HG03064 (cell line): ENCODE data around the gene ANKUB1.
A peak's percentile ranks its signal among the peaks of the same experiment; 100 is the strongest.

Source experiments
- ATAC-seq: cut with Tn5 transposase; IDR thresholded peaks from one replicate; pipeline ENCODE4 v1.9.1; 2021; ENCODE audit warnings: low read depth; ENCODE audit not compliant: unreplicated experiment

Gene ANKUB1

DNA sequence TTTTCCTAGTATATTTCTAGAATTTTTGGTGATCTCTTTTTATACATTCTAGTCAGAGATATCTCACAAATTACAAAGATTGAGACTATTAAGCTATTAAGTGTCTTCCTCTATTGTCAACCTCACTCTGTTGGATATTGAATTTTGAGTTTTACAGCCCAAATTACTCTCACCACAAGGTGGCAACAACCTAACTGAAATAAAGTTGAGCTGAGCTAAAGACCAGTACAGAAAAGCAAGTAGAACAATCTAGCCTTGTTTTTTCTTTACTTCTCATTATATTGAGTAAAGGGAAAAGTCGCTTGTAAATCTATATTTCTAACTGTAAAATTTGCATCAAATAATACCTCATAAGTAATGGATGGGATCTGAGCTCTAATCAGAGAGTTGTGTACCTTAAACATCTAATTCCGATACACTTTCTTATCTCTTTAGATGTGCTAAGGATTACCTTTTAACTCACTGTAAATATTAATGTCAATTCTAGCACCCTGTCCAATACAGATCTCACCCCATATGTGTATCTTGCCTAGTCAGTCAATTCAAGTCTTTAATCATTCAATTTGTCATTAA, 26.5 kb downstream of the ANKUB1 start:
- ATAC-seq: no peak

DNA sequence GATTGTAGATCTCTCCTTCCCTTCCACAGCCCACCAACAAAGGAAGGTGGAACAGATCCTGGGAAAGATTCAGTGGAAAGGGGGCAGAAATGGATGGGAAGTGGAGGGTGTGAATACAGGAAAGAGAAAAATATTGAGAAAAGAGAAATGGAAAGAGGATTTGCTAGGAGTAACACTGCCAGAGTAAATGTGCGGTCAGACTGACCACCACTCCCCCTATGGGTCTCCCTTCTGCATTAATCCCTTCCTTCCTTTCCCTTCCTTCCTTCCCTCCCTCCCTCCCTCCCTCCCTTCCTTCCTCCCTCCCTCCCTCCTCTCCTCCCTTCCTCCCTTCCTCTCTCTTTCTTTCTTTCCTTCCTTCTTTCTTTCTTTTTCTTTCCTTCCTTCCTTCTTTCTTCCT, 28.1 kb downstream of the ANKUB1 start:
- no peak for ATAC-seq

DNA sequence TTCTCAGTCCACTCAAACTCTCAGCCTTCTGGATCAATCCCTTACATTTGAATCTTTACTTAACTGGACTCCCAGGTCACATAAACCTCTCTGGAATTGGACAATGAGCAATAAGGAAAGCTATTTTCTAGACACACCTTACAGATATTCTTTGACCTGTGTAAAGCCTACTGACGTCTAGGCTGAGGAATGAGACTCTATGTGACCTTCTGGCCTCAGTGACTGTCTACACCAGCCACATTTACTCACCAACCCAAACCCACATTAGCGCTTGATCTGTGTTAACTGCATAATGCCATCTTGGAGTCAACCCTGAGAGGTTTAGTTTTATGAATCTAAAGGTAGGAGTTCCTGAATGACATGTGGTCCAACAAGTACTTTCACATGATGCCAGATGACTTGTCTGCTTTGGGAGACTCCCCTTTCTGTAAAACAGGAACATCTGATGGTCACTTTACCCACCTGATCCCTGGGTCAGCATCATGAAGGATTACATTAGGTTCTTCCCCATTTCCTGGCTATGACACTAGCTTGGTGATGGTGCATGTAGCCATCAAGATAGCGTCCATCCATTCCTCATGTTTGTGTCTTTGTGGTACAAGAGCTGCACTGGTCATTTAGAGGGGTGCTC, 28.7 kb downstream of the ANKUB1 start:
- no peak for ATAC-seq

DNA sequence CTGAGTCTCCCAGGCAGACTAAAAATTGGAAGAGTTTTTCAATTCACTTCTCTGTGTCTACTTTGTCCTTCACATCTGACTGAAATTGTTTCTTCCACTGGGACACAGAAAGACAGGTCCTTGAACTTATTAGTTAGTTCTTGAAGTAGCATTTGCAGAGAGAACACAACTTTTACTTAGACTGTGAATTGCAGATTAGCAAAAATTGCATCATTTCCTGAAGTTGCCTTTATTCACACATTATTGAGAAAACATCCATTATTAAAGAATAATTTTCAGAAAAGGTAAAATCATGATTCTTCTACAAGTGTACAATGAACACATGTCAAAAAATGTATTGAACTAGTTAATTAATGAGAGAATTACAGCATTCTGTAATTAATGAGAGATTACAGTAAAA, 38.6 kb downstream of the ANKUB1 start:
- ATAC-seq: no peak

DNA sequence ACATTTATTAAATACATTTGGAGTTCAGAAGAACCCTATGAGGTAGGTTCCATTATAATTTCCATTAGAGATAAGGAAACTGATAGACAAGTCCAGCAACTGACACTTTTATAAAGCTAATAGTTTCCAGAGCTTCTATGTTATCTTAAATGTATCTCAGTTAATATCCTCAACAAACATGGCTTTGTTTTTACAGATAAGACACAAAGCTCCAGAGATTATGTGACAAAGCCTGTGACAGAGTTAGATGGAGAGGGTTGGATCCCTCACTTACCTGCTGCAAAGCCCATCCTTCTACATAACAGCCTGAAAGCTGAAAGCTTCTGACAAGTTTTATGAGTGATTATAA, 39.6 kb downstream of the ANKUB1 start:
- ATAC-seq: no peak

- peak; percentile 95 for ATAC-seq
Measured at GRCh38 chr3:149752051-149752787, 40.1 kb downstream of the ANKUB1 start, which contains the start of gene COMMD2. Gene COMMD2, minus strand, starts transcription at chr3:149752489. Its CDS starts 45 bp downstream, at chr3:149752444.

- no peak for ATAC-seq
Measured at GRCh38 chr3:149751551-149751950, 40.8 kb downstream of the ANKUB1 start.

- no peak for ATAC-seq
Measured at GRCh38 chr3:149744606-149745005, 47.7 kb downstream of the ANKUB1 start.

GRCh38 chr3:149744151-149744550, 48.2 kb downstream of the ANKUB1 start:
- ATAC-seq: no peak

DNA sequence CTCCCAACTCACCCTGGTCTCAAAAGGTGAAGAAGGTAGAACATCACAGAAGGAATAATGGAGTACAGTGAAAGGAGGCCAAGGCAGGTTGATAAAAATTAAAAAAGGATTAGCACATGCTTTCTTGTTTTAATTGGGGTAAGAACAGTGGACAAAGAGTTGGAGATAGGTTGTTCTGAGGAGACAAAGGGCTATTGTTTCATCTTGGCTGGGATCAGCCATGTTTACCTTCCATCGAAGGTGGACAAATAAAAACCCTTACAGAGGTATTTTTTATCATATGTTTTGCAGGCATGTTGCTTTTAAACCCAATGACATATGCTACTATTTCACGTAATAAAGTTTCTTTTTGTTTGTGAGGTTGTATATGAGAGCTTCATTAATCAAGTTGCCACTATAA, 53.0 kb downstream of the ANKUB1 start:
- ATAC-seq: no peak

GRCh38 chr3:149738876-149739275, 53.5 kb downstream of the ANKUB1 start:
- no peak for ATAC-seq

DNA sequence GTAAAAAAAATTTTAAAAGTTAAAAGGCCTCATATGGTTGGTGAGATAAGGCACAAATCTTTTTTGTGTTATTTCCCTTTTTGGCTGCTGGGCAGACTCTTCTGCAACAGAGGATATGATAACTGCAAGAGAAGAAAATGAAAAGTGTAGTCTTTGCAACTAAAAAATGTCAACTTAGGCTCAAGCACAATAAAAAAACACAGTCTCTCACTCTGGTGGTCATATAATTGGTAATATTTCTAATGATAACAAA, 55.5 kb downstream of the ANKUB1 start:
- ATAC-seq: no peak

DNA sequence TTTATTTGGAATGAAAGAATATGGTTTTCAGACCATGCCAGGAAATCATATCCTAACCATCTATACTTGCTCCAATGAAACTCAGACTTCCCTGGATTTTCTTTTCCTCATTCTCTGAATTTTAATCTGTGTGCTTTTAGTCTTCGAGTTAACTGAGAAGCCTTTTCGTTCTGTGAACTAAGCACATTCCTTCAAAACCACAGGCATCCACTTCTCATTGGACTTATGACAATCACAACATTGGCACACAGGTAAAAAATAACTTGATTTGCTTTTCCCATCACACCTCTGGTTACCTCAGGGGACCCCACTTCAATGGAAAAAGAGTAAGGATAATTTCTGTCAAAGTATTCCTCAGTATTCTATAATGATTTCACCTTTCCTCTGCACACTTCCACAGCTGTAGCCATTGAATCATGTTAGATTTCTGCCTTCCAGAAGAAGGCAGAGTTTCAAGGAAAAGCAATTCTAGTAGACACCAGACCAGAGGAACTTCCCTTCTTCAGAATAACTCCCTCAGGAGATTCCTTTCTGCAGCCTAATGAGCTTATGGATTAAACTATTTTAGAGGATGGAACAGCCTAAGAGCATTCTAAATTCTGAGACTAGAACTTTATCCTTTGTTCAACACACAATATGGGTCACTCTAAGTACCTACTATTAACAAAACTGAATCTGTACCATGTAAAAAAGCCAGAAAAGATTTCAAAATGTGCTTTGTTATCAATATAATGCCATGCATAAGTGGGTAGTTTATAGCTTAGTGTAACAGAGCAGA, 56.0 kb downstream of the ANKUB1 start:
- ATAC-seq: no peak

DNA sequence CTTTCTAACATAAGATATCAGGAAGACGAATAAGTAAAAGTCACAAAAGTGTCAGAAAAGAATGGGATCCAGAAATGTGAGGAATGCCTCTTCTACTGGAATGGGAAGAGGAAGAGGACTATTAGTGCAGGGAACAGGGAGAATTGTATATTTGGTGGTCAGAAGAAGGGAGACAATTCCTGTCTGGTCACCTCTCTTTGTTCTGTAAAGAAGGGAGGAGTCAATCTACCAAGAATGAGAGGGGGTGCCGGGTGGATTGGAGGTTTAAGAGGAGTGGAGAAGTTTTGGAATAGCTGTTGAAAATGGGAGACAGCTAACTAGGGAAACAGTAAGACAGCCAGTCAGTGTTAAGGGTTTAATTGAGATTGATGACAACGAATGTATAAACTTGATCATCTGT, 60.1 kb downstream of the ANKUB1 start:
- ATAC-seq: no peak

DNA sequence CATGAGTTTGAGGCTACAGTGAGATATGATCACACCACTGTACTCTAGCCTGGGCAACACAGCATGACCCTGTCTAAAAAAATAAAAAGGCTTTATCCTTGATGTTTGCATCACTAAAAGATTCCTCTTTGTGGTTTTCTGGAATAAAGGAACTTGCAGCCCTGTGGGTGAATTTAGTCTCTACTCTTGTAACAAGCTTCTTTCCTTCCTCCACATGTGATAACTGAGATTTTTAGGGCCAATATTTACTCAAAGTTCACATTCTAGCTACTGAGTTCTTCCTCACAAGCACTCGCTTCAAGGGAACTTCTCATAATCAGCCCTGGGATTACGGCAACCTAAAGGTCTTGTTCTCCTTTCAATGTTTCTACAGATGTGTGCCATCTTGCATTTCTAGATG, 64.7 kb downstream of the ANKUB1 start:
- no peak for ATAC-seq

DNA sequence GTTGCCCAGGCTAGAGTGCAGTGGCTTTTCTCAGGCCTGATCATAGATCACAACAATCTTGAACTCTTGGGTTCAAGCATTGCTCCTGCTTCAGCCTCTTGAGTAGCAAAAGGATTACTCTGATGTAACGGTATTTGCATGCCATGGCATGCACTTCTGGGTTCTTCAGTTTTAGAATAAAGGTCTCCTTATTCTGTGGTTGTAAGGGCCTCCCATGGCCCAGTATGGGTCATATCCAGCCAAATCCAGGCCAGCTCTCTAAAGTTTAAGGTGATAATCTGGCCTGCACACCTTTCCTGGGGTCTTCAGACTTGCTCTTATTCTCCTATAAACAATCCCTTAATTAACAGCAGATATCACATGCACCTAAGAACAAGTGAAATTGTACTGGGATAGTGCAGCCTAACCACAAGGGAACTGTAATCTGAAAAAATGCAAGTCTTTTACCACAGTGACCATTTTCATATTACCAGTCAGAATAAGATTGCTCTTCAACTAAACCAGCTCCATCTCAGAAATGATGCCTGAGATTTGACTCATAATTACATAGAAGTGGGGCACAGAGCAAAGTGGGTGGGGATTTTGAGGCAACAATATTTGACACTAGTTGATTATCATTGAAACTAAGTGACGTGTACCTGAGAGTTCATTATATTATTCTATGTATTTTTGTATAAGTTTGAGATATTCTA, 65.5 kb downstream of the ANKUB1 start:
- ATAC-seq: peak; percentile 93

DNA sequence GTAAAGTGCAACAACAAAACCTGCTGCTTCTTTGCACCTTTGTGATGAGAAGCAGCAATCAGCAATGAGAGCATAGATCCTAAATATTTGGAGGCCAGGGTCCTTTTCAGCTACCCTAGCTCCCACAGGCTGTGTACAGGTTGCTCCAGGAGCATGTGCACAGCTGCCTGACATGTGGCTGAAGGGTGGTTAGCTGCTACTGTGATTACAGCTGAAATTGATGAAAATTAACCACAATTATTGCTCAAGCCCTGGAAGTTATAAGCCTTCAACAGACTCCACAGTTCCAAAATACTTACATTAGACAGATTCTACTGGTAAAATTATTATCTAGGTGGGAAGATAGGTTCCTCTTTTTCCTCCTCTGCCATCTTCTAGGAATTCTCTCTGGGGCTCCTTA, 68.6 kb downstream of the ANKUB1 start:
- ATAC-seq: no peak

GRCh38 chr3:149720918-149721317, 71.4 kb downstream of the ANKUB1 start:
- ATAC-seq: no peak

GRCh38 chr3:149717391-149718056, 74.8 kb downstream of the ANKUB1 start:
- ATAC-seq: no peak

GRCh38 chr3:149716984-149717383, 75.4 kb downstream of the ANKUB1 start:
- ATAC-seq: no peak
